HepG2 (cell line): ENCODE data around the gene TRIM37. TPM values are rescaled to one million over a fixed set of nuclear protein-coding genes. Genes with fewer than 3 reads are reported as not detected.

ENCODE experiments used
- BATF2 ChIP-seq: sonication (generic); formaldehyde crosslinking; IDR thresholded peaks from 2 replicates; pipeline ENCODE4 v1.8.0; 2022; ENCODE audit warnings: mild to moderate bottlenecking, missing genetic modification reagents, moderate library complexity
- ETS1 ChIP-seq: sonication (generic); formaldehyde crosslinking; IDR thresholded peaks from 2 replicates; pipeline ENCODE4 v1.4.0; 2020; ENCODE audit warnings: missing genetic modification reagents
- FOXO1 ChIP-seq: sonication (generic); formaldehyde crosslinking; IDR thresholded peaks from 2 replicates; pipeline ENCODE4 v1.4.0; 2020; ENCODE audit warnings: missing genetic modification reagents
- FUBP1 ChIP-seq: sonication (generic); formaldehyde crosslinking; IDR thresholded peaks from 2 replicates; pipeline ENCODE4 v1.5.1; 2020; ENCODE audit warnings: missing genetic modification reagents, mild to moderate bottlenecking, borderline replicate concordance
- GZF1 ChIP-seq: sonication (generic); formaldehyde crosslinking; IDR thresholded peaks from 2 replicates; pipeline ENCODE4 v1.5.1; 2020; ENCODE audit warnings: mild to moderate bottlenecking, missing genetic modification reagents
- HNRNPK ChIP-seq: fragments of 200-400 bp; formaldehyde crosslinking; IDR thresholded peaks from 2 replicates; pipeline ENCODE4 v1.6.1; 2018; ENCODE audit warnings: low read length, low read depth, moderate library complexity, mild to moderate bottlenecking; ENCODE audit not compliant: poor library complexity, severe bottlenecking
- RFX3 ChIP-seq: IDR thresholded peaks from 2 replicates; pipeline ENCODE4 v1.6.1; 2016; ENCODE audit warnings: missing biosample characterization, missing genetic modification reagents
- SIN3A ChIP-seq: IDR thresholded peaks from 2 replicates; pipeline ENCODE4 v1.6.1; 2011; ENCODE audit warnings: low read depth, mild to moderate bottlenecking, control low read depth, low read length, borderline replicate concordance
- SIX4 ChIP-seq: sonication (generic); formaldehyde crosslinking; IDR thresholded peaks from 2 replicates; pipeline ENCODE4 v1.4.0; 2020; ENCODE audit warnings: missing genetic modification reagents
- TERF1 ChIP-seq: sonication (generic); formaldehyde crosslinking; IDR thresholded peaks from 2 replicates; pipeline ENCODE4 v1.8.0; 2022; ENCODE audit warnings: mild to moderate bottlenecking, missing genetic modification reagents, moderate library complexity
- ZBTB1 ChIP-seq: sonication (generic); formaldehyde crosslinking; IDR thresholded peaks from 2 replicates; pipeline ENCODE4 v1.4.0; 2020; ENCODE audit warnings: missing genetic modification reagents, borderline replicate concordance
- ZFP1 ChIP-seq: IDR thresholded peaks from 2 replicates; pipeline ENCODE4 v1.6.1; 2016
- ZNF556 ChIP-seq: sonication (generic); formaldehyde crosslinking; IDR thresholded peaks from 2 replicates; pipeline ENCODE4 v1.4.0; 2020; ENCODE audit warnings: mild to moderate bottlenecking, missing genetic modification reagents, borderline replicate concordance
- ZNF574 ChIP-seq: sonication (generic); formaldehyde crosslinking; IDR thresholded peaks from 2 replicates; pipeline ENCODE4 v1.4.0; 2020; ENCODE audit warnings: missing genetic modification reagents
- ZNF644 ChIP-seq: IDR thresholded peaks from 2 replicates; pipeline ENCODE4 v1.6.1; 2016; ENCODE audit warnings: low read depth
- ZNF747 ChIP-seq: sonication (generic); formaldehyde crosslinking; IDR thresholded peaks from 2 replicates; pipeline ENCODE4 v1.8.1; 2023; ENCODE audit warnings: missing genetic modification reagents, mild to moderate bottlenecking, borderline replicate concordance
- ZNF749 ChIP-seq: sonication (generic); formaldehyde crosslinking; IDR thresholded peaks from 2 replicates; pipeline ENCODE4 v1.8.0; 2022; ENCODE audit warnings: mild to moderate bottlenecking, missing genetic modification reagents, moderate library complexity, borderline replicate concordance
- ZUFSP ChIP-seq: sonication (generic); formaldehyde crosslinking; IDR thresholded peaks from 2 replicates; pipeline ENCODE4 v1.9.0; 2021; ENCODE audit warnings: missing genetic modification reagents, mild to moderate bottlenecking, borderline replicate concordance
- polyA plus RNA-seq, 8 experiments: library from polyadenylated mRNA; depleted of rRNA in 3 of 8; stranded (reverse) in 7 of 8; unstranded in 1 of 8; fragments of >200 nt; fragmentation: Illumina TruSeq in 4 of 8; extraction: Trizol in 4 of 8; gene quantifications; 2 replicates each; pipeline versions ENCODE4 v1.2.1 to v1.2.3, GENCODE V29; 2011 to 2016; ENCODE audit warnings: low read depth in 4 of 8, missing spikeins in 1 of 8, mixed read lengths in 1 of 8; ENCODE audit not compliant: insufficient read depth in 1 of 8
- total RNA-seq, 5 experiments: library from RNA; depleted of rRNA; stranded (reverse); fragments of >200 nt; fragmentation: Illumina TruSeq; extraction: Trizol; gene quantifications; 2 replicates each; pipeline ENCODE4 v1.2.3, GENCODE V29; 2016; ENCODE audit warnings: low read depth in 1 of 5

The TRIM37 gene
- total and polyA plus RNA-seq, 2 of the 13 experiments (the other 11 are each of a cell fraction or from before 2014, with no cell fraction given), result 12.4 to 39.1 TPM

GRCh38 chr17:59106463-59107305 is at the start of gene TRIM37 (continued):
- TF ChIP-seq HNRNPK (peak; percentile 94), ZFP1 (CRISPR knock-in tag) (0 out of 2 replicates have a peak, but pooled peaks have one; percentile 13), SIX4 (no peak), SIN3A (peak; percentile 99), FOXO1 (peak; percentile 47; the same call in 1 of the 2 replicates), ETS1 (no peak), ZNF574 (CRISPR knock-in tag) (peak; percentile 92), TERF1 (CRISPR knock-in tag) (no peak), RFX3 (CRISPR knock-in tag) (no peak; the same call in 1 of the 2 replicates), ZBTB1 (no peak), GZF1 (no peak; the same call in none of the 2 replicates), ZNF644 (CRISPR knock-in tag) (no peak; the same call in none of the 2 replicates), ZNF556 (CRISPR knock-in tag) (0 out of 2 replicates have a peak, but pooled peaks have one; percentile 7), ZNF749 (CRISPR knock-in tag) (peak; percentile 26; the same call in 1 of the 2 replicates), ZUFSP (CRISPR knock-in tag) (no peak), ZNF747 (CRISPR knock-in tag) (peak; percentile 96), BATF2 (CRISPR knock-in tag) (peak; percentile 91), FUBP1 (CRISPR knock-in tag) (no peak)
